Retinal pigment epithelial cell (primary cell): ENCODE measurements around the gene SIX1.

Source experiments
- DNase-seq: peaks from one replicate; pipeline ENCODE4 v3.0.0-alpha.2; 2010; ENCODE audit warnings: low read depth
- H3K4me3 ChIP-seq: 2 replicates; pipeline ENCODE4 v1.5.1; 2011; ENCODE audit warnings: mild to moderate bottlenecking, low read length, control low read depth, moderate library complexity
- TF ChIP-seq, protein P1 (sequence below): conservative IDR thresholded peaks from 2 replicates; pipeline ENCODE4 v1.5.1; 2011; ENCODE audit warnings: low read depth, low read length, control low read depth, inconsistent platforms

SIX1 gene

GRCh38 chr14:60680511-60680910 is 31.2 kb upstream of the SIX1 start:
- TF ChIP-seq, protein P1, sequence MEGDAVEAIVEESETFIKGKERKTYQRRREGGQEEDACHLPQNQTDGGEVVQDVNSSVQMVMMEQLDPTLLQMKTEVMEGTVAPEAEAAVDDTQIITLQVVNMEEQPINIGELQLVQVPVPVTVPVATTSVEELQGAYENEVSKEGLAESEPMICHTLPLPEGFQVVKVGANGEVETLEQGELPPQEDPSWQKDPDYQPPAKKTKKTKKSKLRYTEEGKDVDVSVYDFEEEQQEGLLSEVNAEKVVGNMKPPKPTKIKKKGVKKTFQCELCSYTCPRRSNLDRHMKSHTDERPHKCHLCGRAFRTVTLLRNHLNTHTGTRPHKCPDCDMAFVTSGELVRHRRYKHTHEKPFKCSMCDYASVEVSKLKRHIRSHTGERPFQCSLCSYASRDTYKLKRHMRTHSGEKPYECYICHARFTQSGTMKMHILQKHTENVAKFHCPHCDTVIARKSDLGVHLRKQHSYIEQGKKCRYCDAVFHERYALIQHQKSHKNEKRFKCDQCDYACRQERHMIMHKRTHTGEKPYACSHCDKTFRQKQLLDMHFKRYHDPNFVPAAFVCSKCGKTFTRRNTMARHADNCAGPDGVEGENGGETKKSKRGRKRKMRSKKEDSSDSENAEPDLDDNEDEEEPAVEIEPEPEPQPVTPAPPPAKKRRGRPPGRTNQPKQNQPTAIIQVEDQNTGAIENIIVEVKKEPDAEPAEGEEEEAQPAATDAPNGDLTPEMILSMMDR: no peak

DNA sequence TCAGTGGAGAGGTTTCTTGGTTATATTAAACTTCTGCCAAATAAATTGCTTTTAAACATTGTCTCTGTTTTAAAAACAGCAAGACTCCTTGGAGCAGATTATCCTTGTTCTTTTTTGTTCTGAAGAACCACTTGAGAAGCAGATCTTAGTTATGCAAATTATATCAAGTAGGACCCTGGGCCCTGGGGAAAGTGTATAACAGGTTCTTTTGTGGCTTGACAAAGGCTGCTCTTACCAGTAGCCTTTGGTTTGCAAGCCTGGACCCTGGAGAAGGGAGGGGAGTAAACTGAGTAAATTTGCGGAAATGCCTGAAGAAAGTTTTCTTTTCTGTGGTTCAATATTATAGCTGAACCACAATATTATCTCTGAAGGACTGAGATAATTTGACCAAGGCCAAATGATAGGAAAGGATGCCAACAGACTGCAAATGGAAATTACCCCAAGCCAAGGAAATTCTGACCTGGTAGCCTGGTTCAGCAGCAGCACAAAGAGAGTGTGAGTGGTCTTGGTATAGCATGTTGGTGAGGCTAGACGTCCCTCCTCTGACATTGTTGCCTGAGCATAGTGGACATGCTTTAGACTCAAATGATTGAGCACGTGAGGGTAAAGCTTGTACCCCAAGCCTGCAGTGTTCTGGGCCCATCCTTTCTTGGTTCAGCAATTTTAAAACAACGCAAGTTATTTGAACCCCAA is 30.4 kb upstream of the SIX1 start:
- no peak for DNase-seq
- TF ChIP-seq, protein P1: no peak
- H3K4me3 ChIP-seq: no peak overlapping the region

More at GRCh38 chr14:60680511-60680910, 31.2 kb upstream of the SIX1 start:
- no peak for DNase-seq
- no peak overlapping the region for H3K4me3 ChIP-seq

GRCh38 chr14:60677701-60678100 is 28.4 kb upstream of the SIX1 start:
- DNase-seq: no peak
- H3K4me3 ChIP-seq: no peak overlapping the region
- TF ChIP-seq, protein P1: no peak

DNA sequence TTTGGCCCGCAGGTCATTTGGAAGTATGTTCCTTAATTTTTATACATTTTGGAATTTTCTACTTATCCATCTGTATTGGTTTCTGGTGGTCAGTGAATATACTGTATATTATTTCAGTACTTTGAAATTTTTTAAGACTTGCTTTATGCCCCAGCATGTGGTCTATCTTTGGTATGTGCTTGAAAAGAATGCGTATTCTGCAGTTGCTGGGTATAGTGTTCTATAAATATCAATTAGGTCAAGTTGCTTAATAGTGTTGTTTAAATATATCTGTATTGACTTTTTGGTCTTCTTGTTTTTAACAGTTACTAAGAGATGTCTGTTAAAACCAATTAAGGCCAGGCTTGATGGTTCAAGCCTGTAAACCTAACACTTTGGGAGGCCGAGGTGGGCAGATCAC is 21.7 kb upstream of the SIX1 start:
- DNase-seq: no peak
- H3K4me3 ChIP-seq: no peak overlapping the region
- TF ChIP-seq, protein P1: no peak

GRCh38 chr14:60668431-60669112 is 19.3 kb upstream of the SIX1 start:
- no peak for DNase-seq

GRCh38 chr14:60665177-60665550 is 15.9 kb upstream of the SIX1 start:
- no peak overlapping the region for H3K4me3 ChIP-seq
- TF ChIP-seq, protein P1: no peak
- DNase-seq: no peak

More at GRCh38 chr14:60668431-60669112, 19.3 kb upstream of the SIX1 start:
- TF ChIP-seq, protein P1: no peak
- no peak overlapping the region for H3K4me3 ChIP-seq

- no peak for DNase-seq
- TF ChIP-seq, protein P1: no peak
These were observed 13.7 kb upstream of the SIX1 start for GRCh38 chr14:60662982-60663381.

More at GRCh38 chr14:60662982-60663381, 13.7 kb upstream of the SIX1 start:
- H3K4me3 ChIP-seq: no peak overlapping the region
